Nephron progenitor cell (in vitro differentiated cells): ENCODE measurements around the gene STXBP5.

ENCODE experiments used
- DNase-seq: peaks from one replicate; pipeline ENCODE4 v3.0.0; 2021
- H3K27ac Mint-ChIP-seq: 2 replicates; pipeline ENCODE4 v1.8.0; 2021; ENCODE audit warnings: mild to moderate bottlenecking, moderate library complexity, mixed read lengths
- H3K27me3 Mint-ChIP-seq: 2 replicates; pipeline ENCODE4 v1.8.0; 2021; ENCODE audit warnings: mild to moderate bottlenecking, low read depth, mixed read lengths; ENCODE audit not compliant: poor library complexity
- H3K36me3 Mint-ChIP-seq: 2 replicates; pipeline ENCODE4 v1.8.0; 2021; ENCODE audit warnings: low read depth, mixed read lengths
- H3K4me1 Mint-ChIP-seq: 2 replicates; pipeline ENCODE4 v1.8.0; 2021; ENCODE audit warnings: mixed read lengths
- H3K4me3 Mint-ChIP-seq: 2 replicates; pipeline ENCODE4 v1.8.0; 2021; ENCODE audit warnings: mild to moderate bottlenecking, moderate library complexity, mixed read lengths
- H3K9me3 Mint-ChIP-seq: 2 replicates; pipeline ENCODE4 v1.8.0; 2021; ENCODE audit warnings: mild to moderate bottlenecking, moderate library complexity, mixed read lengths
- CTCF ChIP-seq: fragments of 200-600 bp; sonication (generic); IDR thresholded peaks from 2 replicates; pipeline ENCODE4 v1.5.0; 2021; ENCODE audit warnings: antibody characterized with exemption

Gene STXBP5

GRCh38 chr6:147180926-147181325 is 23.3 kb upstream of the STXBP5 start:
- peaks cover 3% of the 10 kb centered on the region for H3K27me3 Mint-ChIP-seq
- H3K4me3 Mint-ChIP-seq = no peak overlapping the region
- H3K9me3 Mint-ChIP-seq = no peaks in the 10 kb centered on the region
- no peaks in the 10 kb centered on the region for H3K4me1 Mint-ChIP-seq
- no peak for TF ChIP-seq CTCF
- no peaks in the 10 kb centered on the region for H3K36me3 Mint-ChIP-seq
- H3K27ac Mint-ChIP-seq = no peak overlapping the region
- DNase-seq = no peak

GRCh38 chr6:147184379-147184778 is 19.8 kb upstream of the STXBP5 start:
- no peak for DNase-seq
- Mint-ChIP-seq H3K9me3 (no peaks in the 10 kb centered on the region), H3K27ac (no peak overlapping the region), H3K4me3 (no peak overlapping the region), H3K4me1 (no peaks in the 10 kb centered on the region), H3K36me3 (no peaks in the 10 kb centered on the region), H3K27me3 (peaks cover 3% of the 10 kb centered on the region)
- TF ChIP-seq CTCF = no peak

GRCh38 chr6:147185216-147185615 is 19.0 kb upstream of the STXBP5 start:
- H3K27me3 Mint-ChIP-seq = peaks cover 3% of the 10 kb centered on the region
- DNase-seq = no peak
- H3K4me1 Mint-ChIP-seq = no peaks in the 10 kb centered on the region
- H3K4me3 Mint-ChIP-seq = no peak overlapping the region
- H3K36me3 Mint-ChIP-seq = no peaks in the 10 kb centered on the region
- no peaks in the 10 kb centered on the region for H3K9me3 Mint-ChIP-seq
- TF ChIP-seq CTCF = no peak
- H3K27ac Mint-ChIP-seq = no peak overlapping the region

GRCh38 chr6:147190556-147190955 is 13.7 kb upstream of the STXBP5 start:
- H3K4me3 Mint-ChIP-seq = no peak overlapping the region
- no peaks in the 10 kb centered on the region for H3K27me3 Mint-ChIP-seq
- no peaks in the 10 kb centered on the region for H3K9me3 Mint-ChIP-seq
- no peak for TF ChIP-seq CTCF
- no peak overlapping the region for H3K27ac Mint-ChIP-seq
- DNase-seq = no peak
- H3K4me1 Mint-ChIP-seq = no peaks in the 10 kb centered on the region
- H3K36me3 Mint-ChIP-seq = no peaks in the 10 kb centered on the region

GRCh38 chr6:147192278-147192911 is 11.8 kb upstream of the STXBP5 start:
- peaks cover 4% of the 10 kb centered on the region for H3K27me3 Mint-ChIP-seq
- H3K36me3 Mint-ChIP-seq = no peaks in the 10 kb centered on the region
- H3K27ac Mint-ChIP-seq = no peak overlapping the region
- DNase-seq = no peak
- no peaks in the 10 kb centered on the region for H3K9me3 Mint-ChIP-seq
- TF ChIP-seq CTCF = no peak
- H3K4me1 Mint-ChIP-seq = no peaks in the 10 kb centered on the region
- H3K4me3 Mint-ChIP-seq = no peak overlapping the region

- H3K27ac Mint-ChIP-seq = no peak overlapping the region
- no peaks in the 10 kb centered on the region for H3K9me3 Mint-ChIP-seq
- H3K36me3 Mint-ChIP-seq = no peaks in the 10 kb centered on the region
- H3K27me3 Mint-ChIP-seq = peaks cover 4% of the 10 kb centered on the region
- no peak for DNase-seq
- H3K4me1 Mint-ChIP-seq = no peaks in the 10 kb centered on the region
- no peak for TF ChIP-seq CTCF
- H3K4me3 Mint-ChIP-seq = no peak overlapping the region
Observed at GRCh38 chr6:147194652-147195411, 9.4 kb upstream of the STXBP5 start.
